ENCODE measurements around the gene DDIAS.

The DDIAS gene

DNA sequence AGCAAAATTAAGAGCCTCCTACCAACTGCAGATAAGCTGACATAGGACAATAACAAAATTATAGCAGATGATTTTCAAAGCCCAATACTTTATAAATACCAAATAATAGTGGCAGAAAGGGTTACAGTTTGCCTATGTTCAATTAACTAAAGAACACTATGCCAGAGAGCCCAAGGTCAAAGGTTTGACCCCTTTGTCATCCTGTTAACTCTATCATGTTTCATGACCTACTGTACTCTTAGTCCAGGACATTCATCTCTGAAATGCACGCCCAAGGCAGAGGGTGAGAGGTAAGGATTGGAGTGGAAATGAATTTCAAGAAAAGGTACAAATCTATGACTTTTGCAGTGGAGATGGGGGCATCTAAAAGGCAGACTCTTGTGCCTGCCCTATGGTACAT lies 70.6 kb downstream of the DDIAS start:
- H3K4me3 ChIP-seq = no peak overlapping the region
- TF ChIP-seq, protein P1, sequence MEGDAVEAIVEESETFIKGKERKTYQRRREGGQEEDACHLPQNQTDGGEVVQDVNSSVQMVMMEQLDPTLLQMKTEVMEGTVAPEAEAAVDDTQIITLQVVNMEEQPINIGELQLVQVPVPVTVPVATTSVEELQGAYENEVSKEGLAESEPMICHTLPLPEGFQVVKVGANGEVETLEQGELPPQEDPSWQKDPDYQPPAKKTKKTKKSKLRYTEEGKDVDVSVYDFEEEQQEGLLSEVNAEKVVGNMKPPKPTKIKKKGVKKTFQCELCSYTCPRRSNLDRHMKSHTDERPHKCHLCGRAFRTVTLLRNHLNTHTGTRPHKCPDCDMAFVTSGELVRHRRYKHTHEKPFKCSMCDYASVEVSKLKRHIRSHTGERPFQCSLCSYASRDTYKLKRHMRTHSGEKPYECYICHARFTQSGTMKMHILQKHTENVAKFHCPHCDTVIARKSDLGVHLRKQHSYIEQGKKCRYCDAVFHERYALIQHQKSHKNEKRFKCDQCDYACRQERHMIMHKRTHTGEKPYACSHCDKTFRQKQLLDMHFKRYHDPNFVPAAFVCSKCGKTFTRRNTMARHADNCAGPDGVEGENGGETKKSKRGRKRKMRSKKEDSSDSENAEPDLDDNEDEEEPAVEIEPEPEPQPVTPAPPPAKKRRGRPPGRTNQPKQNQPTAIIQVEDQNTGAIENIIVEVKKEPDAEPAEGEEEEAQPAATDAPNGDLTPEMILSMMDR (IDR thresholded peaks at IDR 0.05) = no peak

DNA sequence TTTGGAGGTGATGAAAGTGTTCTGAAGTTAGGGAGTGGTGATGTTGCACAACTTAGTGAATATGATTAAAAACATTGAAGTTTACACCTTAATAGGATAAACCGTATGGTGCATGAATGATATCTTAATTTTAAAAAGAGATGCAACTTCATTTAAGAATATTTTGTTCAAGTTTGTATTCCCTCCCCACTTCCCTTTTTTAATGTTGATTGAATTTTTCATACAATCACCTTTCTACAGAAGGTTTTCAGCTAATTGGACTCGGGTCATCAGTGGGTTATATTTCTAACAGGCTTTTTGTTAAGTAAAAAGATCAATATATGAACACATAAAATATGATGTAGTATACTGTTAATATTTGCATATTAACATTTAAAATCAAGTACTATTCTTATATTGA lies 72.6 kb downstream of the DDIAS start:
- no peaks in the 10 kb centered on the region for H3K27me3 ChIP-seq
- no peak for DNase-seq
- TF ChIP-seq, protein P1 (IDR thresholded peaks at IDR 0.05) = no peak
- intact Hi-C loops (cut with DNase I; ENCODE audit: low total_unique reads) = no loop called here
- H3K4me1 ChIP-seq = peaks cover 0 to 38% (median 9%) of the 10 kb centered on the region in 4 donors
- no peak overlapping the region for H3K4me3 ChIP-seq
- H3K27ac ChIP-seq = no peak overlapping the region
- no peaks in the 10 kb centered on the region for H3K9me3 ChIP-seq
- no peaks in the 10 kb centered on the region for H3K36me3 ChIP-seq

More for the DNA sequence above, 70.6 kb downstream of the DDIAS start:
- DNase-seq = no peak
- H3K36me3 ChIP-seq = no peaks in the 10 kb centered on the region
- no peaks in the 10 kb centered on the region for H3K27me3 ChIP-seq
- no peaks in the 10 kb centered on the region for H3K9me3 ChIP-seq
- no peak overlapping the region for H3K27ac ChIP-seq
- intact Hi-C loops (cut with DNase I; ENCODE audit: low total_unique reads) = no loop called here
- H3K4me1 ChIP-seq = peaks cover 0 to 17% (median 3%) of the 10 kb centered on the region in 4 donors

DNA sequence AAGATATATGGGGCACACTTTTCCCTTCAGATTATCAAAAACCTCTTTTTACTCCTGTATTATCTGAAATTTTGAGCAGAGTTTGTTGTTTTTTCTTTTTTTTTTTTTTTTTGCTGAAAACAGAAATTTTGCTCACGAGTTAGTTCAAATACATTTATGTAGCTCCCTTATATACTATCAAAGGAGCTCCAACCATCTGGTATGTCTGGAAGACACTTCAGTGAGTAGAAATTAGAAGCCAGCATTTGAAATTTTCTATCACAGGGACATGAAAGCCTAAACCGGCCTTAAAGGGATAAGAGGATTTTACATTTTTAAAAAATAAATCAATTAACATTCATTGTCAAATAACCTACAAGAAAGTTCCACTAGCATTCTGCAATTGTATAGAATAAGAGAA lies 73.3 kb downstream of the DDIAS start:
- peaks cover 0 to 45% (median 15%) of the 10 kb centered on the region in 4 donors for H3K4me1 ChIP-seq
- H3K27me3 ChIP-seq = no peaks in the 10 kb centered on the region
- no peaks in the 10 kb centered on the region for H3K9me3 ChIP-seq
- intact Hi-C loops (cut with DNase I; ENCODE audit: low total_unique reads) = no loop called here
- H3K27ac ChIP-seq = no peak overlapping the region
- H3K36me3 ChIP-seq = no peaks in the 10 kb centered on the region
- DNase-seq = no peak
- no peak overlapping the region for H3K4me3 ChIP-seq
- TF ChIP-seq, protein P1 (IDR thresholded peaks at IDR 0.05) = no peak

DNA sequence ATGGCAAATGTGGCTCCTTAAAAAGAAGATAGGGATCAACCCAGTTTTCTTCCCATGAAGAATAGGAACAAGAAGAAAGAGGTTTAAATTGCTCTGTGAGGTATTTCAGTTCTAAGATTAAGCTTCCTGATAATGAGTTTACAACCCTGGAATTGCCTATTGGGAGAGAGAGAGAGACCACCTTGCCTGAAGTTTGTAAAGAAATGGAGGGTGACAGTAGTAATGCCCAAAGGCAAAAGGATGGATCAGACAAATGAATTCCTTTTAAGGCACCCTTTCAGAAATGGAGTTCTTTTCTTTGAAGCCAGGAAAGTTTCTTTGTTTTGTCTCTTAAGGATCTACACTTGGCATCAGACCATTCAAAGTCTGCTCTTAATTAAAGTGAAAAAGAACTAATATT lies 74.3 kb downstream of the DDIAS start:
- TF ChIP-seq, protein P1 (IDR thresholded peaks at IDR 0.05) = no peak
- no peaks in the 10 kb centered on the region for H3K9me3 ChIP-seq
- H3K27ac ChIP-seq = peak overlapping the region; percentile 1 to 70
- no peaks in the 10 kb centered on the region for H3K36me3 ChIP-seq
- intact Hi-C loops (cut with DNase I; ENCODE audit: low total_unique reads) = no loop called here
- no peak for DNase-seq
- H3K4me1 ChIP-seq = peaks cover 0 to 55% (median 20%) of the 10 kb centered on the region in 4 donors
- no peak overlapping the region for H3K4me3 ChIP-seq
- no peaks in the 10 kb centered on the region for H3K27me3 ChIP-seq

DNA sequence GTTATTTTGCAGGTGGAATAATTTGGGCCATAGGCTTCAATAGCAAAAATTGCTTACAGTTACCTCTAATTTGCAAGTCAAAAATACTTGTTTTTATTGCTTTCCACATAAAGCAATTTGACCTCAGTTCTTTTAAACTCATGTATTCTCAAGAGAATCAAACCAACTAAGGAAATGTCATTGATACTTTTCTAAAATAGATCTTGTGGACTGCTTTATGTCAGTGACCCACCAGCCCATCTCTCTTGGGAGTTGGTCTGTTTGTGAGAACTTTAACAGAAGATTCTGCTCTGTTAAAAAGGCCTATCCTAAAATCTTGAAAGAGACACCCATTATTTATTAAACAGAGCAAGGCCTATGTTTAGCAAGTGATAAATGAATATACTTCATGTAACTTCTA lies 75.2 kb downstream of the DDIAS start:
- Histone ChIP-seq H3K36me3 (peaks cover 0 to 7% (median 5%) of the 10 kb centered on the region in 3 donors), H3K27me3 (no peaks in the 10 kb centered on the region), H3K4me3 (no peak overlapping the region), H3K27ac (peak overlapping the region; percentile 1 to 70), H3K9me3 (no peaks in the 10 kb centered on the region), H3K4me1 (peaks cover 0 to 57% (median 20%) of the 10 kb centered on the region in 4 donors)
- intact Hi-C loops (cut with DNase I; ENCODE audit: low total_unique reads) = no loop called here
- no peak for DNase-seq
- TF ChIP-seq, protein P1 (IDR thresholded peaks at IDR 0.05) = no peak

Data from tibial artery (tissue), 4 donors.